K562 (cell line): ENCODE measurements around the gene RSRC1. TPM values are rescaled to one million over a fixed set of nuclear protein-coding genes. Genes with fewer than 3 reads are reported as not detected.
A peak's percentile ranks its signal among the peaks of the same experiment; 100 is the strongest.

Experiments used
- BRD4 ChIP-seq: fragments of 200-600 bp; sonication (generic); IDR thresholded peaks from 2 replicates; pipeline ENCODE4 v1.6.1; 2017; ENCODE audit warnings: inconsistent platforms
- CHD4 ChIP-seq: fragments of 200-600 bp; sonication (generic); IDR thresholded peaks from 3 replicates; pipeline ENCODE4 v1.6.1; 2012; ENCODE audit warnings: low read depth, mild to moderate bottlenecking, mixed read lengths, low read length, inconsistent platforms; ENCODE audit not compliant: insufficient read depth, insufficient replicate concordance, poor library complexity, severe bottlenecking
- DMBX1 ChIP-seq: fragments of 250-450 bp; sonication (Bioruptor Pico); IDR thresholded peaks from 2 replicates; pipeline ENCODE4 v1.8.0; 2022; ENCODE audit warnings: inconsistent platforms, mild to moderate bottlenecking, moderate library complexity, borderline replicate concordance
- HNRNPLL ChIP-seq: fragments of 200-400 bp; formaldehyde crosslinking; IDR thresholded peaks from 2 replicates; pipeline ENCODE4 v1.6.1; 2017; ENCODE audit warnings: low read length, low read depth, mild to moderate bottlenecking; ENCODE audit not compliant: poor library complexity, severe bottlenecking
- HNRNPUL1 ChIP-seq: fragments of 200-400 bp; formaldehyde crosslinking; IDR thresholded peaks from 2 replicates; pipeline ENCODE4 v1.6.1; 2017; ENCODE audit warnings: low read length
- LARP7 ChIP-seq: fragments of 450-650 bp; IDR thresholded peaks from 2 replicates; pipeline ENCODE4 v1.6.1; 2016
- MAZ ChIP-seq, 2 experiments: fragments of 450-650 bp in 1 of 2; sonication (generic) in 1 of 2; formaldehyde crosslinking; IDR thresholded peaks in 1 of 2; conservative IDR thresholded peaks in 1 of 2; 2 replicates each; pipeline versions ENCODE4 v1.4.0 to v1.5.0; 2020; ENCODE audit warnings: mild to moderate bottlenecking in 1 of 2, missing genetic modification reagents in 1 of 2
- NBN ChIP-seq: fragments of 450-650 bp; IDR thresholded peaks from 2 replicates; pipeline ENCODE4 v1.6.1; 2016; ENCODE audit warnings: low read depth, mild to moderate bottlenecking
- NCOA1 ChIP-seq: fragments of 450-650 bp; IDR thresholded peaks from 2 replicates; pipeline ENCODE4 v1.6.1; 2016; ENCODE audit warnings: low read depth
- PPARD ChIP-seq: fragments of 250-450 bp; sonication (Bioruptor Pico); IDR thresholded peaks from 2 replicates; pipeline ENCODE4 v1.8.0; 2022; ENCODE audit warnings: inconsistent platforms, mild to moderate bottlenecking, moderate library complexity
- RBM22 ChIP-seq: fragments of 200-400 bp; formaldehyde crosslinking; IDR thresholded peaks from 2 replicates; pipeline ENCODE4 v1.6.1; 2018; ENCODE audit warnings: low read length, low read depth; ENCODE audit not compliant: poor library complexity, severe bottlenecking
- RCOR1 ChIP-seq, 2 experiments: IDR thresholded peaks; 2 replicates each; pipeline ENCODE4 v1.6.1; 2012; ENCODE audit warnings: low read depth in 2 of 2, low read length in 2 of 2, borderline replicate concordance in 1 of 2, improper control_type of control experiment in 1 of 2
- RHOXF2B ChIP-seq: fragments of 250-450 bp; sonication (Bioruptor Pico); conservative IDR thresholded peaks from 2 replicates; pipeline ENCODE4 v1.5.1; 2021
- SMARCC2 ChIP-seq: fragments of 450-650 bp; IDR thresholded peaks from 2 replicates; pipeline ENCODE4 v1.6.1; 2017; ENCODE audit warnings: antibody characterized with exemption, moderate library complexity, mild to moderate bottlenecking, low read depth
- ZFPM2 ChIP-seq: fragments of 250-450 bp; sonication (Bioruptor Pico); IDR thresholded peaks from 2 replicates; pipeline ENCODE4 v1.5.1; 2022; ENCODE audit warnings: mild to moderate bottlenecking
- ZNF57 ChIP-seq: fragments of 450-650 bp; formaldehyde crosslinking; IDR thresholded peaks from 2 replicates; pipeline ENCODE4 v1.4.0; 2020; ENCODE audit warnings: mild to moderate bottlenecking, moderate library complexity
- polyA plus RNA-seq, 8 experiments: library from polyadenylated mRNA; depleted of rRNA in 4 of 8; stranded (reverse) in 5 of 8; unstranded in 3 of 8; fragments of >200 nt; fragmentation: Nextera tagmentation in 2 of 8; fragmentation: Illumina TruSeq in 1 of 8; extraction: Ambion mirVana in 2 of 8; extraction: Trizol in 1 of 8; gene quantifications; 2 replicates each; pipeline versions ENCODE4 v1.2.1 to v1.2.3, GENCODE V29; 2011 to 2014; ENCODE audit warnings: inconsistent platforms in 1 of 8, missing spikeins in 1 of 8
- total RNA-seq, 7 experiments: library from RNA; depleted of rRNA in 6 of 7; stranded (reverse); fragments of >200 nt in 6 of 7; fragmentation: Illumina TruSeq in 2 of 7; extraction: Trizol in 2 of 7; gene quantifications; 2 replicates each; pipeline versions ENCODE4 v1.2.1 to v1.2.3, GENCODE V29; 2011 to 2021; ENCODE audit warnings: low replicate concordance in 1 of 7
- TF ChIP-seq, protein P1 (sequence below): fragments of 200-800 bp; sonication (Bioruptor generic); IDR thresholded peaks from 2 replicates; pipeline ENCODE4 v1.6.1; 2016; ENCODE audit warnings: missing genetic modification characterization, missing compliant biosample characterization
- TF ChIP-seq, protein P2 (sequence below), 2 experiments: fragments of 450-650 bp; IDR thresholded peaks; 2 replicates each; pipeline ENCODE4 v1.6.1; 2016
- TF ChIP-seq, protein P3 (sequence below): fragments of 250-450 bp; sonication (Bioruptor Pico); IDR thresholded peaks from 2 replicates; pipeline ENCODE4 v1.5.0; 2020; ENCODE audit warnings: mild to moderate bottlenecking, borderline replicate concordance

The RSRC1 gene
- total and polyA plus RNA-seq, 9 of the 15 experiments (the other 6 are each of a cell fraction or from before 2014, with no cell fraction given), result 19.3 to 128 (median 75.5) TPM

DNA sequence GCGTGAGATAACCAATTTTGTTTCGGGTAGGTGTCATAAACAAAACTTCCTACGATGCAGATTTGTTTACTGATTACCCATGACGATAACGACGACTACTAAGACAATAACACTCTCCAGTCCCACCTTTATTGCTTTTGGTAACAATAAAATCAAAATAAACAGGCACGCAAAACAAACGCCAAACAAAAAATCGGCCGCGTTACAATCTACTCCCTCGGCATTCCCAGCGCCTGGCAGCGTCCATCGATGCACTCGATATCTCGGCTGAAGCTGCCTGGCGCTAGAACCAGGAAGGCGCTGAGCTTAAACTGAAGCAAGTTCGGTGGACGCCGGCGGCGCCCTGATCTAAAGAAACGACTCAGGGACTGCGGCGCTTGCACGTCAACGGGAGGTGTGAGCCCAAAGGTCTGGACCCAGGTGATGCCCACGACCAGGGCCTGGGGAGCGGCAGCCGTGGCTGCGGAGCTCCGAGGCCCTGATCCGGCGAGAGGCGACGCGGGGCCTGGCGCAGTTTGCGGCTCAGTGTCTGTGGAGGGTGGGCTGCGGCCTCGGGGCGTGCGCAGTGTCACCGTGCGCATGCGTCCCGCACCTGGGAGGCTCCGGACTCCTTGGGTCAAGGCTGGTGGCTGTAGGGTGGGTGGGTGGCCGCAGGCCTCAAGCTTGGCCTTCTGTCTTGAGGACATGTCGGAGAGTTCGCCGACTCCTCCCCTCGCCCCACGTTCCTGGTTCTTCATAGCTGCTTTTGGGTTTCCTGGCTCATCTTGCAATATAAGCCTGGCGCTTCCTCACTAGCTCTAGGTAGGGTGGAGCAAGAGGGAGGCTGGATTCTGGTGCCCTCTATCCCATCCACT is at the start of gene RSRC1 (continued):
- TF ChIP-seq, protein P1, sequence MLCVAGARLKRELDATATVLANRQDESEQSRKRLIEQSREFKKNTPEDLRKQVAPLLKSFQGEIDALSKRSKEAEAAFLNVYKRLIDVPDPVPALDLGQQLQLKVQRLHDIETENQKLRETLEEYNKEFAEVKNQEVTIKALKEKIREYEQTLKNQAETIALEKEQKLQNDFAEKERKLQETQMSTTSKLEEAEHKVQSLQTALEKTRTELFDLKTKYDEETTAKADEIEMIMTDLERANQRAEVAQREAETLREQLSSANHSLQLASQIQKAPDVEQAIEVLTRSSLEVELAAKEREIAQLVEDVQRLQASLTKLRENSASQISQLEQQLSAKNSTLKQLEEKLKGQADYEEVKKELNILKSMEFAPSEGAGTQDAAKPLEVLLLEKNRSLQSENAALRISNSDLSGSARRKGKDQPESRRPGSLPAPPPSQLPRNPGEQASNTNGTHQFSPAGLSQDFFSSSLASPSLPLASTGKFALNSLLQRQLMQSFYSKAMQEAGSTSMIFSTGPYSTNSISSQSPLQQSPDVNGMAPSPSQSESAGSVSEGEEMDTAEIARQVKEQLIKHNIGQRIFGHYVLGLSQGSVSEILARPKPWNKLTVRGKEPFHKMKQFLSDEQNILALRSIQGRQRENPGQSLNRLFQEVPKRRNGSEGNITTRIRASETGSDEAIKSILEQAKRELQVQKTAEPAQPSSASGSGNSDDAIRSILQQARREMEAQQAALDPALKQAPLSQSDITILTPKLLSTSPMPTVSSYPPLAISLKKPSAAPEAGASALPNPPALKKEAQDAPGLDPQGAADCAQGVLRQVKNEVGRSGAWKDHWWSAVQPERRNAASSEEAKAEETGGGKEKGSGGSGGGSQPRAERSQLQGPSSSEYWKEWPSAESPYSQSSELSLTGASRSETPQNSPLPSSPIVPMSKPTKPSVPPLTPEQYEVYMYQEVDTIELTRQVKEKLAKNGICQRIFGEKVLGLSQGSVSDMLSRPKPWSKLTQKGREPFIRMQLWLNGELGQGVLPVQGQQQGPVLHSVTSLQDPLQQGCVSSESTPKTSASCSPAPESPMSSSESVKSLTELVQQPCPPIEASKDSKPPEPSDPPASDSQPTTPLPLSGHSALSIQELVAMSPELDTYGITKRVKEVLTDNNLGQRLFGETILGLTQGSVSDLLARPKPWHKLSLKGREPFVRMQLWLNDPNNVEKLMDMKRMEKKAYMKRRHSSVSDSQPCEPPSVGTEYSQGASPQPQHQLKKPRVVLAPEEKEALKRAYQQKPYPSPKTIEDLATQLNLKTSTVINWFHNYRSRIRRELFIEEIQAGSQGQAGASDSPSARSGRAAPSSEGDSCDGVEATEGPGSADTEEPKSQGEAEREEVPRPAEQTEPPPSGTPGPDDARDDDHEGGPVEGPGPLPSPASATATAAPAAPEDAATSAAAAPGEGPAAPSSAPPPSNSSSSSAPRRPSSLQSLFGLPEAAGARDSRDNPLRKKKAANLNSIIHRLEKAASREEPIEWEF (CRISPR knock-in tag), result no peak
- peak; percentile 62 for TF ChIP-seq NCOA1
- TF ChIP-seq HNRNPLL, result peak; percentile 97
- peak; percentile 66 to 81 for TF ChIP-seq MAZ (CRISPR knock-in tag; conservative IDR thresholded peaks at IDR 0.05 in 1 of 2, IDR thresholded peaks at IDR 0.05 in 1 of 2)
- no peak for TF ChIP-seq CHD4
- TF ChIP-seq ZFPM2 (CRISPR knock-in tag), result no peak
- peak; percentile 92 for TF ChIP-seq NBN
- TF ChIP-seq ZNF57 (CRISPR knock-in tag), result no peak
- TF ChIP-seq, protein P2, sequence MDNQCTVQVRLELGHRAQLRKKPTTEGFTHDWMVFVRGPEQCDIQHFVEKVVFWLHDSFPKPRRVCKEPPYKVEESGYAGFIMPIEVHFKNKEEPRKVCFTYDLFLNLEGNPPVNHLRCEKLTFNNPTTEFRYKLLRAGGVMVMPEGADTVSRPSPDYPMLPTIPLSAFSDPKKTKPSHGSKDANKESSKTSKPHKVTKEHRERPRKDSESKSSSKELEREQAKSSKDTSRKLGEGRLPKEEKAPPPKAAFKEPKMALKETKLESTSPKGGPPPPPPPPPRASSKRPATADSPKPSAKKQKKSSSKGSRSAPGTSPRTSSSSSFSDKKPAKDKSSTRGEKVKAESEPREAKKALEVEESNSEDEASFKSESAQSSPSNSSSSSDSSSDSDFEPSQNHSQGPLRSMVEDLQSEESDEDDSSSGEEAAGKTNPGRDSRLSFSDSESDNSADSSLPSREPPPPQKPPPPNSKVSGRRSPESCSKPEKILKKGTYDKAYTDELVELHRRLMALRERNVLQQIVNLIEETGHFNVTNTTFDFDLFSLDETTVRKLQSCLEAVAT (IDR thresholded peaks at IDR 0.05), result peak; percentile 59 to 100; a peak in 2 of 4 replicates
- TF ChIP-seq LARP7, result no peak
- TF ChIP-seq, protein P3, sequence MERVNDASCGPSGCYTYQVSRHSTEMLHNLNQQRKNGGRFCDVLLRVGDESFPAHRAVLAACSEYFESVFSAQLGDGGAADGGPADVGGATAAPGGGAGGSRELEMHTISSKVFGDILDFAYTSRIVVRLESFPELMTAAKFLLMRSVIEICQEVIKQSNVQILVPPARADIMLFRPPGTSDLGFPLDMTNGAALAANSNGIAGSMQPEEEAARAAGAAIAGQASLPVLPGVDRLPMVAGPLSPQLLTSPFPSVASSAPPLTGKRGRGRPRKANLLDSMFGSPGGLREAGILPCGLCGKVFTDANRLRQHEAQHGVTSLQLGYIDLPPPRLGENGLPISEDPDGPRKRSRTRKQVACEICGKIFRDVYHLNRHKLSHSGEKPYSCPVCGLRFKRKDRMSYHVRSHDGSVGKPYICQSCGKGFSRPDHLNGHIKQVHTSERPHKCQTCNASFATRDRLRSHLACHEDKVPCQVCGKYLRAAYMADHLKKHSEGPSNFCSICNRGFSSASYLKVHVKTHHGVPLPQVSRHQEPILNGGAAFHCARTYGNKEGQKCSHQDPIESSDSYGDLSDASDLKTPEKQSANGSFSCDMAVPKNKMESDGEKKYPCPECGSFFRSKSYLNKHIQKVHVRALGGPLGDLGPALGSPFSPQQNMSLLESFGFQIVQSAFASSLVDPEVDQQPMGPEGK, result no peak
- peak; percentile 64; the same call in 1 of the 2 replicates for TF ChIP-seq SMARCC2
- TF ChIP-seq RBM22, result no peak
- no peak for TF ChIP-seq PPARD
- no peak for TF ChIP-seq DMBX1 (CRISPR knock-in tag)
- peak in 1 of 2 experiments; percentile 10; a peak in 1 of 4 replicates for TF ChIP-seq RCOR1 (IDR thresholded peaks at IDR 0.05; ENCODE audit: borderline replicate concordance in 1 of 2, low read depth in 2 of 2, low read length in 2 of 2)
- no peak for TF ChIP-seq HNRNPUL1
- no peak; the same call in 1 of the 2 replicates for TF ChIP-seq BRD4
- no peak for TF ChIP-seq RHOXF2B (CRISPR knock-in tag)
